T47D (cell line): Measurements from ENCODE around the gene RASSF9.
A peak's percentile ranks its signal among the peaks of the same experiment; 100 is the strongest.

ENCODE experiments used
- DNase-seq, 2 experiments: peaks; one replicate each; pipeline versions ENCODE4 v3.0.0 to v3.0.0-alpha.2; 2011 to 2012; ENCODE audit warnings: low read depth in 1 of 2, low spot score in 1 of 2
- JUND ChIP-seq: IDR thresholded peaks from 2 replicates; pipeline ENCODE4 v1.6.1; 2012; ENCODE audit warnings: low read depth
- in situ Hi-C: cut with HindIII; loops from 2 replicates; pipeline ENCODE4 v1.10.0; 2016; ENCODE audit warnings: low sequenced_read_pairs, low pct_unique_long_range_greater_than_20kb

RASSF9 gene

GRCh38 chr12:85836197-85837090 lies at the start of gene RASSF9:
Gene RASSF9 (minus strand): TSS chr12:85836409. CDS start chr12:85836201, 208 bp downstream.
- peak in 1 of 2 experiments; percentile 53 for DNase-seq
- TF ChIP-seq JUND: no peak
- in situ Hi-C loops: no loop called here

GRCh38 chr12:85883763-85884162 lies 47.6 kb upstream of the RASSF9 start:
- no peak for DNase-seq
- in situ Hi-C loops: no loop called here
- TF ChIP-seq JUND: no peak

GRCh38 chr12:85877459-85877858 lies 41.2 kb upstream of the RASSF9 start:
- in situ Hi-C loops: no loop called here
- TF ChIP-seq JUND: no peak
- no peak for DNase-seq

GRCh38 chr12:85874031-85874461 lies 37.8 kb upstream of the RASSF9 start, which contains the start of gene NTS:
Gene NTS (plus strand): TSS chr12:85874295. CDS start chr12:85874404, 109 bp downstream.
- peak in 1 of 2 experiments; percentile 12 for DNase-seq
- in situ Hi-C loops: no loop called here
- TF ChIP-seq JUND: no peak

- TF ChIP-seq JUND: no peak
- in situ Hi-C loops: no loop called here
- DNase-seq: peak; percentile 9 to 80
Measured at GRCh38 chr12:85872497-85873091, 36.4 kb upstream of the RASSF9 start.

GRCh38 chr12:85866986-85867776 lies 31.0 kb upstream of the RASSF9 start:
- in situ Hi-C loops: no loop called here

GRCh38 chr12:85865890-85866289 lies 29.7 kb upstream of the RASSF9 start:
- no peak for TF ChIP-seq JUND
- DNase-seq: no peak
- in situ Hi-C loops: no loop called here

More at GRCh38 chr12:85866986-85867776, 31.0 kb upstream of the RASSF9 start:
- no peak for TF ChIP-seq JUND
- DNase-seq: peak; percentile 44 to 80

GRCh38 chr12:85856966-85857365 lies 20.8 kb upstream of the RASSF9 start:
- no peak for TF ChIP-seq JUND
- no peak for DNase-seq
- in situ Hi-C loops: no loop called here

- no peak for TF ChIP-seq JUND
- in situ Hi-C loops: no loop called here
- no peak for DNase-seq
Measured at GRCh38 chr12:85855305-85855704, 19.1 kb upstream of the RASSF9 start.

GRCh38 chr12:85849344-85849743 lies 13.1 kb upstream of the RASSF9 start:
- no peak for DNase-seq
- TF ChIP-seq JUND: no peak
- in situ Hi-C loops: no loop called here

GRCh38 chr12:85843606-85844310 lies 7.5 kb upstream of the RASSF9 start:
- DNase-seq: no peak
- in situ Hi-C loops: no loop called here
- no peak for TF ChIP-seq JUND

- in situ Hi-C loops: no loop called here
- no peak for TF ChIP-seq JUND
- DNase-seq: no peak
Measured at GRCh38 chr12:85835426-85836196, 598 bp downstream of the RASSF9 start.
